HG03196 (cell line): ENCODE measurements around the gene GOLGA6L10.
"Not testable (repeated sequence)": the region's sequence is repeated elsewhere in the genome, so short reads cannot be mapped to it uniquely, and the experiment has no call there.

Experiments
- ATAC-seq: cut with Tn5 transposase; IDR thresholded peaks from one replicate; pipeline ENCODE4 v1.9.1; 2021; ENCODE audit not compliant: unreplicated experiment

The GOLGA6L10 gene

DNA sequence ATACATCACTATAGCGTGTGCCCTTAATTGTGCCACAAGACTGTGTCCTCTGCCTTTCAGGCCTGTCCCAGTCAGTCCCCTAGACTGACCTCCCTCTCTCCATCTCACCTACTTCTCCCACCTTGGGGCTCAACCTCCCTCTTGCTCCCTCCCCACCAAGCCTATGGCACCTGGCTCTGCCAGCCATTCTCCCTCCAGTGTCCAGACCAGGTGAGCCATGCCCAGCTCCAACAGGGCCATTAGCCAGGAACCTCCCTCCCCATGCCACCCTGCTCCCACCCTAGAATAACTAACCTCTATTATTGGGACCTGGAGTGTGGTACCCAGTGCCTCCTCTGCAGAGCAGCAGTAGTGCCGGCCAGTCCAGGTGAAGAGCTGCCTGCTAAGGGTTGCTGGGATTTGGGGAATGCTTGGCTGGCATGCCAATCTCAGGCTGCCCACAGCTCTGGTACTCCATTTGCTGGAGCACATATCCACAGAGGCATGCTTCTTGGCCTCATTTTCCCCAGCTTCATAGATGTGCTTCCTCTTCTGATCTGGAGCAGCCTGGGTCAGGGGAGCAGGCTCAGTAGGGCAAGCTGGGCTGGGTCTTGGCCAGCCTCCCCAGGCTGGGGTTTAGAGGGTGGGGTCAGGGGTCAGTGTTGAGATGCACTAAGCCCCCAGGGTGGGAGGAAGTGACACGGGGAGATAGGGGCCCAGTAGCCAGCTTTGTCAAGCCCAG is 47.8 kb downstream of the GOLGA6L10 start:
- ATAC-seq: no peak

DNA sequence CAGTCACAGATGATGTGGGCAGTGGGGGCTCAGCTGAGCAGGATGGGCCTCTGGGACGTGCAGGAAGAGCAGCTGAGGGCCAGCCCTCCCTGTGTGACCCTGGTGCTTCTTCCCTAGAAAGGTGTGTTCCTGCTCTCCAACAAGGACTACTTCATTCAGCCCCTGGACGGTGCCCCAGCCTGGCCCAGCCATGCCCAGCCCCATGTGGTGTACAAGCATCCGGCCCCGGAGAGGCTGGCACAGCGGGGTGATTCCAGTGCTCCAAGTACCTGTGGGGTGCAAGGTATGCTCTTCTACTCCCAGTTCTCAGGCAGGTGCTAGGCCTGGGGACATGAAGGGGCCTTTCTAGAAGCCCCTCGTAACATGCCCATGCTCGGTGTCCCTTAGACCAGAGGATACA is 48.4 kb downstream of the GOLGA6L10 start:
- no peak for ATAC-seq

DNA sequence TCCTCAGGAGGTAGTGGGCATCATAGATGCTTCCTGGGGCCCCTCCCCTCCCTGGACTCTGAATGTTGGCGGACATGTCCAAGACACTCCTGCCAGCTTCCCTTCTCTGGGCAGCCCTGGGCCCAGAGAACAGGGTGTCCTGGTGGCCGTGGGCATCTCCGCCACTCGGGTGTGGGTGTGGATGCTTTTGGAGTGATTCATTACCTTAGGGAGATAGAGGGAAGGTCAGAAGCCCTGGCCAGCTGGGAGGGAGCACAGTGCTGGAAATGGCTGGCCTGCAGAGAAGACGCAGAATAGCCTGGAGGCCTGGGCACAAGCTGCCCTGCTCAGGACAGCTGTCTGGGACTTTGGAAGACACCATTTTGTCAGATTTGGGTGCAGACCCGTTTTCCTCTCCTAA is 48.9 kb downstream of the GOLGA6L10 start:
- ATAC-seq: not testable (repeated sequence)

DNA sequence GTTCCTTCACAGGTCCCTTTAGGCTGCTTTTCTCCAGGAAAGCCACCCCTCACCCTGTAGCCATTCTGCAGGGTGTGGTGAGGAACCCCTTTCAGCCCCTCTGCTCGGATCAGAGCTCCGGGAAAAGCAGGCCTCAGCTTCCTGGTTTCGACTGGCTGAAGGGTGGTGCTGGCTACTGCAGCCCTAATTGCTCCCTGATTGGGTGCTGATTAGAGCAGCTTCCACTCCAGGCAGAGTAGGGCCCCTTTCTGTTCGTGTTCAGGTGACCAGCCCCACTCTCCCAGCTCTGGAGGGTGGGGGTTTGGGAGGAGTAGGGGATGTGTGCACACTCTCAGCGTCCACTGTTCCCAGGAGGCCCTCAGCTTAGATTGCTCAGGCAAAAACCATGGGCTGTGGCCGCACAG is 49.8 kb downstream of the GOLGA6L10 start:
- ATAC-seq: not testable (repeated sequence)

DNA sequence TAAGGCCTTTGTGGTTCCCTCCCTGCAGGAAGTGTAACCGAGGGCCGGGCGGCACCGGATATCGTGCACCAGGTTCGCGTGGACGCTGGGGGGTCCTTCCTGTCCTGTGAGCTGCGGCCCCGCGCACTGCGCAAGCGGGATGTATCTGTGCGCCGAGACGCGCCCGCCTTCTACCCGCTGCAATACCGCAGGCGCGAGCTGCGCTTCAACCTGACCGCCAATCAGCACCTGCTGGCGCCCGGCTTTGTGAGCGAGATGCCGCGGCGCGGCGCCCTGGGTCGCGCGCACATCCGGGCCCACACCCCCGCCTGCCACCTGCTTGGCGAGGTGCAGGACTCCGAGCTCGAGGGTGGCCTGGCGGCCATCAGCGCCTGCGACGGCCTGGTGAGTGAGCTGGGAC is 50.8 kb downstream of the GOLGA6L10 start:
- ATAC-seq: no peak

DNA sequence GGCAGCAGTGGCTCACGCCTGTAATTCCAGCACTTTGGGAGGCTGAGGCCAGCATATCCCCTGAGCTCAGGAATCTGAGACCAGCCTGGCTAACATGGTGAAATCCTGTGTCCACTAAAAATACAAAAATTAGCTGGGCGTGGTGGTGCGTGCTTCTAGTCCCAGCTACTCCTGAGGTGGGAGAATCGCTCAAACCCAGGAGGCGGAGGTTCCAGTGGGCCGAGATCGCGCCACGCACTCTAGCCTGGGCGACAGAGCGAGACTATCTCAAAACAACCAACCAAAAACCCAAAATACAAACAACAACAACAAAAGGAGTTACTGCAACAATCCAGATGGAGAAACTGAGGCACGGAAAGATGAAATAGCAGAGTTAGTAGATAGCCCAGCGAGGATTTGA is 51.2 kb downstream of the GOLGA6L10 start:
- no peak for ATAC-seq

DNA sequence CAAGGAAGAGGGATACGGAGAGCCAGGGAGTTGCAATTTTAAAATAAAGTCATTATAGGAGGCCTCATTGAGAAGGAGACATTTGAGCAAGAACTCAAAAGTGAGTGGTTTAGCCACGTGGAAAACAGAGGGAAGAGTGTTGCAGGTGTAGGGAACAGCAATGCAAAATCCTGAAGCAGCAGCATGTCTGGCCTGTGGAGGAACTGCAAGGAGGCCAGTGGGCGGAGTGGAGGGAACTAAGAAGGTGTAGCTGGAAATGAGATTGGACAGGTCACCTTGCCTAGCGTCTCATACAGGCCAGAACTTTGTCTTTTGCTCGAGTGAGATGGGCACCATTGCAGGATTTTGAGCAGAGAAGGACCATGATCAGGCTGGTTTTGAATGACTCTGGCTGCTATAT is 51.7 kb downstream of the GOLGA6L10 start:
- no peak for ATAC-seq

DNA sequence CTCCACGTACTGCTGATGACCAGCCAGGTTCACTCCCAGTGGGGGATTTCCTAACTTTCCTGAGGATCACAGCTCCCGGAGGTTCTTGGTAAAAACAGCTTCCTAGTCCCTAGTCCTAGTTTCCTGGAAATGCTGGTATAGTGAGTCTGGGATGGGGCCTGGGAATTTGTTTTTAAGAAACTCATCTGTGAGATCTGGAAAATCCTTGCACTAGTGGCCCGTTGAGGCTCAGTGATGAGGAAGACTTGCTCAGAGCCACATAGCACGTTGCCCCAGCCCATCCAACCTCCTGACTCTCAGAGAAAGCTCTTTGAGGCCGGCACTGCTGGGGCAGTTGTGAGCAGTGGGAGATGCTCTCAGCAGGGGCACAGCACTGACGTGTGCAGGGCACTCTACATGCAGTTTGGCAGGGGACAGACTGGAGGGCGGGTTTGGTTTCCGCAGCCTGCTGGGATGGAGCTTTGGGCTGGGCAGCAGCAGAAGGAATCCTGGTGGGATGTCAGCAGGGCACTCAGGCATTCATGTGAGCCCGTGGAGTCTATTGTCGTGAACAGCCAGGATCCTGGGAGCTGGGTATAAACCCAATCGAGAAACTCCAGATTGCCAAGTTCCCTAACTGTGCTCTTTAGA is 55.1 kb downstream of the GOLGA6L10 start:
- ATAC-seq: no peak

DNA sequence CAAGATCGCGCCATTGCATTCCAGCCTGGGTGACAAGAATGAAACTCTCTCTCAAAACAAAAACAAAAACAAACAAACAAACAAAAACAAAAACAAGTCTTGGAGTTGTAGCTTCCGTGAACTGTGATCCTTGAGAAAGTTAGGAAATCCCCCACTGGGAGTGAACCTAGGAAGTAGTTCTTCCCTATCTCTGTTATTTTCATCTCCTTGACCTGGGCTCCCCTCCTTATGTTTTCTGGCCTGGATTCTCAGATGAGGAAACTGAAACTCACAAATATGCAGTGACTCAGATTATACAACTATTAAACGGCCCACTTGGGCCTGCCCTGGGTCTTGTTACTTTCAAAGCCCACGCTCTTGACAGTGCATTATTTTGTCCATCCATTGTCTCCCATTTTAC is 57.0 kb downstream of the GOLGA6L10 start:
- no peak for ATAC-seq
